Hematopoietic multipotent progenitor cell (in vitro differentiated cells): ENCODE data around the gene BRD4. TPM values are rescaled to one million over a fixed set of nuclear protein-coding genes. Genes with fewer than 3 reads are reported as not detected.

Experiments
- DNase-seq, 3 donors: peaks; one replicate each; pipeline ENCODE4 v3.0.0-alpha.2; 2011 to 2015; ENCODE audit warnings: low read depth in 2 of 3, low spot score in 2 of 3
- total RNA-seq: library from RNA; depleted of rRNA; stranded (reverse); fragments of >200 nt; gene quantifications from one replicate; pipeline ENCODE4 v1.2.3, GENCODE V29; 2012

Gene BRD4
- total RNA-seq, 1 donor = 32.3 TPM

- no peak for DNase-seq
Observed at GRCh38 chr19:15291548-15292021, 40.8 kb downstream of the BRD4 start.

- no peak for DNase-seq
Observed at GRCh38 chr19:15291089-15291488, 41.2 kb downstream of the BRD4 start.

DNA sequence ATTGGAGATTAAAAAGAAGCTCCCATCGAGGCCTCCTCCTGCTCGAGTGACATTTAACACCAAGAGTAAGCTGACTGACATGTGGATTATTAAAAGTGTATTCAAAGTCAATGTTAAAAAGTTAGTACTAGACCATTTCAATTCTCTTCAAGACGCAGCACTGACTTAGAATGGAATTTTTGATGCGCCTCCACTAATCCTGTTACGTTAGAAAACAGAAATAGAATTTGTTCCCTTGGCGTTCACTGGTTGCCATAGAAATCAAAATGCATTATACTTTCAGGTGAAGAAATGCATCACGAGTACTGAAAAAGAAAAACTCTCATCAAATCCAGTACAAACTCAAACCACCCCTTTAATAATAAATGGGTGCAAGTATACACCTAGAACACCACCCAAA lies 42.2 kb downstream of the BRD4 start:
- no peak for DNase-seq

GRCh38 chr19:15289673-15290072 lies 42.7 kb downstream of the BRD4 start:
- no peak for DNase-seq

DNA sequence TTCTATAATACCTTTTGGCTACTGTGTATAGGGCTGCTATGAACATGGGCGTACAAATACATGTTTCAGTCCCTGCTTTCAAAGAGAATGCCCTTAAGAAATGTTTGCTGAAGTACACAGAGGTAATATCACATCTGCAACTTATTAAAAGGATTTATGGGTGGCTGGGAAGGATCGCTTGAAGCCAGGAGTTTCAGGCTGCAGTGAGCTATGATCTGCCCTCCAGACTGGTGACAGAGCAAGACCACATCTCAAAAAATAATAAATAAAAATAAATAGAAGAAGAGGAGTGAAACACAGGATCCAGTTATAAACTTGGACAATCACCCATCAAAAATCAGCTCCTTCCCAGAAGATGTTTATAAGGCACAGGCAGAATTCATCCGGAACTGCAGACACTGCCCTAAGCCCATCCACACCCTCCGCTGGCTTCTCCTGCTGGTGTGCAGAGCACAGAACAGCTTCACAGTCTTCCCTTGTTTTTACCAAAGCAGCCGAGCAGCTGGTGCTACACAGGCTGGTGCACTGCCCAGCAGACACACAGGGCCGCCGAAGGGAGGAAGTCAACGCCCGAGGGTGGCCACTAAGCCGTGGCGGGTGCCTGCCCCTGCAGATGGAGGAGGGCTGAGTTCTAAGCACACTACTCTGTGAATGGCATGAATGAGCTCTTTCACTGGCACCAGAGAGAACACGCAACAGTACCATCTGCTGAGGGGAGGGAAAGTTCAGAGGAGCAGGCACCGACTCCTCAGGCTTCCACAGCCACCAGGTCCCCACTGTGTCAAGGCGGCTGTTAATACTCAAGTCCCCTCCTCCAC lies 44.0 kb downstream of the BRD4 start:
- peak in 1 of 3 donors; percentile 53 for DNase-seq

DNA sequence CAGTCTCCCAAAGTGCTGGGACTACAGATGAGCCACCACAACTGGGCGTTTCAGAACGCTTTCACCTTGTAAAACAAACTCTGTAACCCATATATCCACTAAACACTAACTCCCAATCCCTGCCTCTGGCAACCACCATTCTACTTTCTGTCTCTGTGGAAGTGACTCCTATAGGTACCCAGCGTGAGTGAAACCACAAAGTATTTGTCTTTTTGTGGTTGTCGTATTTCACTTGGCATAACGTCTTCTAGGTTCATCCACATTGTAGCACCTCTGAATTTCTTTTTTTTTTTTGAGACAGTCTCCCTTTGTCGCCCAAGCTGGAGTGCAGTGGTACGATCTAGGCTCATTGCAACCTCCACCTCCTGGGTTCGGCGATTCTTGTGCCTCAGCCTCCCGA lies 44.8 kb downstream of the BRD4 start:
- DNase-seq = no peak

DNA sequence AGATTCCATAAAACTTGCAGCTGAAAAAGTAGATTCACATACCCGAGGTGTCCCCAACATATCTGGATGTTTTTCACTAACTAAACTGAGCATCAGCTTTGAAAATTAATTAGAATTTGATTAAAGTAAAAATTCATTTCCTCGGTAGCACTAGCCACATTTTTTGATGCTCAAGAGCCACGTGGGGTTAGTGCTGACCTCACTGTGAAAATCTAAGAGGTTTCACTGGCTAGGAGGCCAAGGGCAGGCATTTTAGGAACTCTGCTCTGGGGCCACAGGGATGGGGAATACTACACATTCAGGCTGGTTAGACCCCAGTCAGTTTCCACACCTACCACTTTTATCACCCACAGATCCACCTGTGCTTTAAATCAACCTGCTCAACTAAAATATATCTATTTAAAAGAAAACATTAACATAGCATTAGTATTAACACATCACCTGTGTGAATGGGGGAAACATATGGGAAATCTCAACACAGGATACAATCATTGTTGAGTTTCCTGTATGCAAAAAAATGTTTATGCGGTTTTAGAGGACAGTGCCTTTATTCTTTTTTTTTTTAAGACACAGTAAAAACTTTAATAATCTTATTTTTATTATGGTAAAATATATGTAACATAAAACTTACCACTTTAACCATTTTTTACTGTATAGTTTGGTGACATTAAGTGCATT lies 45.5 kb downstream of the BRD4 start:
- DNase-seq = no peak

DNA sequence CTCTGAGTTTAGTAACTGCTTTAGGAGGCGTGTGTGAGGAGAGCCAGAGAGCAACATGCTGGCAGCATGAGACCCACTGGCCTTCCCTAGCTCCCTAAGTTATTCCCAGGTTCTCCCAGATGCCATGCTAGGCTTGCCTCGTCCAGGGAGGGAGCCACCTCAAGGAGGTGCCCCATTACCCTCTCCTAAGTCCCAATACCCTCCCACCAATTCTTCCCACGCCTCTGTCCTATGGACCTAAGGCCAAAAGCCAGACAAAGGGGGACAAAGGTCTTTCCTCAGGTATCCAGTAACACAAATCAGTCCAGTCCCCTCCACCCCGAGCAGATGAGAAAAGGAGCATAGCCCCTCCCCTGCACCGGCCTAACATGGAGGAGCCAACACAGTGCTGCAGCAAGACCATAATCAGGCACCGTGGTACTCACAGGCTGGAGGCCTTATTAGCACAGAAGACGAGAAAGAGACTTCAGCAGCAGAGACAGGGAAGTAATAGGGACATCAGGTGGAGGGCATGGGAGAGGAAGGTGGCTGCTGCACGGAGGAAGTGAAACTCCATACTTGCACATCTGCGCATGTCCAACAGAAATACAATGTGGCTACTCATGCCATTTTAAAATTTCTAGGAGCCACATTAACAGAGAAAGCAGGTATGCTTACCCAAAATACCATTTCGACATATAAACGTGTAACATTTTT lies 46.3 kb downstream of the BRD4 start:
- DNase-seq = no peak

DNA sequence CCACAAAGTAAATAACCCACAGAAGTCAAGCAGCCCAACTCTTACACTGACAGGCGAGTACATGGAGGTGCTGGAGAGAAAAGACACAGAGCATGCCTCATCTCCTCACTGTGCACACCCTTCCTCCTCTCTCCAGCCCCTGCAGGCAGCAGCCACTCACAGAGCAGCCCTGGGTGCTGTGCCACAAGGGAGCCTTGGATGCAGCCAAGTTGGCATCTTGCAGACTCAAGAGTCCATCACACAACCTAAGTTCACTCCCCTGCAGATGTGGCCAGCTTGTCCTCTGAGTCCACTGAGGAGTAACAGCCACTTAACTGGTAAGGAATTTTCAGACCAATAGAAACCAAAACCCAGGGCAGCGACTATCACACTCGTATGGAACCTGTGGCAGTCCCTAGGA lies 47.4 kb downstream of the BRD4 start:
- no peak for DNase-seq

DNA sequence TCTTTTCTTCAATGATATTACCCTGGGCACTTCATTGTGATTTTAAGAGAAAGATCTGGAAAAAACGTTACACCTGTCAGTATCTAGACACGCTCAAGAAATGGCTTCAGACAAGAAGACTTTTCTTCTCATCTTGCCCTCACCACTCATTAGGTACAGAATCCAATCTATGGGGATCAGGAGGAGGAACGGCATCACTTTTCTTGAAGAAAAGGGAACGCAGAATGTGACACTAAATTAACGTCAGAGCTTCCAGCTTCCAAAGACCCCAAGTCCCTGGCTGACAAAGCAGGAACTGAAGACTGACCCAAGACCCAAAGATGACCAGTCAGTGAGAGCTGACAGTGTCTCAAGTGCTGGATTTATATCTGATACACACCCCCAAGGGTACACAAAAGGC lies 48.2 kb downstream of the BRD4 start:
- DNase-seq = no peak

- DNase-seq = no peak
Observed at GRCh38 chr19:15283141-15283883, 49.0 kb downstream of the BRD4 start.

GRCh38 chr19:15282311-15282705 lies 50.0 kb downstream of the BRD4 start:
- no peak for DNase-seq

- DNase-seq = no peak
Observed at GRCh38 chr19:15280915-15281683, 51.2 kb downstream of the BRD4 start.

GRCh38 chr19:15280048-15280725 lies 52.2 kb downstream of the BRD4 start:
- DNase-seq = no peak

DNA sequence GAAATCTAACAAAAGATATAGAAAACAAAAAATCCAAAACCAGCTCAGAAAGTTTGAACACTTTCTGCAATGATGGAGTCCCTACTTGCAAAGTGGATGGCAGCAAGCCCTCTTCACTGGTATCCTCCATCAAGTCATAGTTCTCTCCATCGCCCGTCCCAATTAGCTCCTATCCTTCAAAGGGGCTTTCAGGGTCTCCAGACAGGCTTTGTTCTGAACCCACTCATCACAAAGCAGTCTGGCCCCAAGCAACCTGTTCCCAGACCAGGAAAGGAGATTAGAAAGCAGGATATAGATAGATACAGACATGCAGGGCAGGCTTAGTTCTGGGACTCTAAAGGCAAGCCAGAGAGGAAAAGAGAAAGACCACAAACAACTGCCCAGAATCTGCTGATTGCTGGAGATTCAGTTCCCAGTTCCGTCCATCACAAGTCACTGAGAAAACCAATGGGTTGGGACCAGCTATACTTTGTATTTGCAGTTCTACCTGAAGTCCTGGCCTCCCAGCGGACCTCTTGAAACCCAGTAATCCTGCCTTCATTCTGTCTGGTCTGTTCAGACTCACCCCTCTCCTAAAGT lies 52.9 kb downstream of the BRD4 start:
- no peak for DNase-seq

DNA sequence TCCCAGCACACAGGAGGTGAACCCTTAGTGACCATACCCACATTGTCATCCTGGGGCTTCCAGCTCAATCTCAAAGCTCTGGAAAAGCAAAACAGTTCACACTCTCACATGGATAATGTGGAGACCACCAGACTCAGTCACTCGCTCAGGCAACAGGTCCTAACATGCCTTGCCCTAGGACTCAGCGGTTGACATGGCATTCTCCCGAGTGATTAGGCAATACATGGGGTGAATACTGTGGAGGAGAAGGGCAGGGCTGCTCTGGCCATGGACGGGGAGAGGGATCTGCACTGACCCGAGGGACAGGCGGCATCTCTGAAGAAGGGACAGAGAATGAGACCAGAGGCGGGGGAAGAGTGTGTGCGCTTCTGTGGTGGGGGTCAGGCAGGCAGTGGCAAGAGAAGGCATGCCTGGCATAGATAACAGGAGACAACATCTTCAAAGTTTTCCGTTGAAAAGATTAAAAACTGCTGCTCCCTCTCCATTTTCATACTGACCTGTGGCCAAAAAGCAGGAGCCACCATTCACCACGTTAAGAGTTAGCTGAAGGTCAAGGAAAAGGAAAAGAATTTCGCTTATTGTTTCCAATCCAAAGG lies 55.6 kb downstream of the BRD4 start:
- DNase-seq = no peak

DNA sequence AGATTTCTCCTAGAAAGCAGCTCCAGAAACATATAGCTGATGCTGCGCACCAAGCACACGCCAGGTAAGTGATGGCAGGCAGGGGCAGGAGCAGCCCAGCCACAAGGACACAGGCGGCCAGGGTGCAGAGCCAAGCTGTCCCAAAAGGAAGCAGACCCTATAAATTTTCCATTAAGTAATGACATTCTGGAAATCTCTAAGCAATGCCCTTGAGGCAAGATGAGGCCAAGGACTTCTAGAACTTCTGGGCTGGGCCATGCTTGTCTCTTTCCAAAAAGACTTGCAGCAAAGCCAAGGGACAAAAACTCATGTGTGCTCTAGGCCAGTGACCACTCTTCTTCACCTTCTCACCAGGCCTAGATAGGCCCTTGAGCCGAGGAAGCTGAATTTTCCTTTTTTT lies 57.9 kb downstream of the BRD4 start:
- DNase-seq = no peak

DNA sequence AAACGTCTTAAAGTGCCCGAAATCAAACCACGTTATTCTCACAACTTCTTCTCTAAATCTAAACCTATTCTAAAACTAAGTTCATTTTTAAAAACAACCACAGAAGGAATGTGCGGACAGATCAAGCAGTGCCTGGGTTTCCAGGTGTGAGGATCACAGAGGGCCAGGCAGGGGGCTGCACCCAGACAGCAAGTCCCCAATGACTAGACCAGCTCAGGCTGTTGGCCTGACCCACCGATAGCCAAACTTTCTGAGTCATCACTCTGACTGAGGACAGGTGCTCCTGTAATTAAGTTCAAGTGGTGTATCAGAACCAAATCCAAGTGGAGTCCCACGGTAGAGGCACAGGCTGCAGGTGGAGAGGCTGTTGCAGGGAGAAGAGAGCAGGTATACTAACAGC lies 62.5 kb downstream of the BRD4 start:
- DNase-seq = no peak

DNA sequence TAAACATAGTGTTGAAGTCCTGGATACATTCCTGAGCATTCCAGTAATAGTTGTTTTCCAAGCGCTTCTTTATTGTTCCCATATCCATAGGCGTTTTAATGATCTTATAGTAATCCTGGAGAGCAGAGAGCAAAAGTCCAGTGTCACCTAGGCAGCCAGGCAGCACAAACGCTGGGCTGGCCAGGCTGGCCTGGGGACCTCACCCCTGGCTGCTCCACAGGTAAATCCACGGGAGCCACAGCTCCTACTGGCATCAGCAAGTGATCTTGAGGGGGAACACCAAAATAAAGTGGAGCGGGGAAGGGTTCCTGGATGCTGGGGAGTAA lies 63.4 kb downstream of the BRD4 start:
- DNase-seq = no peak
